ENCODE measurements around the gene IRAK3.
A peak's percentile ranks its signal among the peaks of the same experiment; 100 is the strongest.

The IRAK3 gene, protein sequence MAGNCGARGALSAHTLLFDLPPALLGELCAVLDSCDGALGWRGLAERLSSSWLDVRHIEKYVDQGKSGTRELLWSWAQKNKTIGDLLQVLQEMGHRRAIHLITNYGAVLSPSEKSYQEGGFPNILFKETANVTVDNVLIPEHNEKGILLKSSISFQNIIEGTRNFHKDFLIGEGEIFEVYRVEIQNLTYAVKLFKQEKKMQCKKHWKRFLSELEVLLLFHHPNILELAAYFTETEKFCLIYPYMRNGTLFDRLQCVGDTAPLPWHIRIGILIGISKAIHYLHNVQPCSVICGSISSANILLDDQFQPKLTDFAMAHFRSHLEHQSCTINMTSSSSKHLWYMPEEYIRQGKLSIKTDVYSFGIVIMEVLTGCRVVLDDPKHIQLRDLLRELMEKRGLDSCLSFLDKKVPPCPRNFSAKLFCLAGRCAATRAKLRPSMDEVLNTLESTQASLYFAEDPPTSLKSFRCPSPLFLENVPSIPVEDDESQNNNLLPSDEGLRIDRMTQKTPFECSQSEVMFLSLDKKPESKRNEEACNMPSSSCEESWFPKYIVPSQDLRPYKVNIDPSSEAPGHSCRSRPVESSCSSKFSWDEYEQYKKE

DNA sequence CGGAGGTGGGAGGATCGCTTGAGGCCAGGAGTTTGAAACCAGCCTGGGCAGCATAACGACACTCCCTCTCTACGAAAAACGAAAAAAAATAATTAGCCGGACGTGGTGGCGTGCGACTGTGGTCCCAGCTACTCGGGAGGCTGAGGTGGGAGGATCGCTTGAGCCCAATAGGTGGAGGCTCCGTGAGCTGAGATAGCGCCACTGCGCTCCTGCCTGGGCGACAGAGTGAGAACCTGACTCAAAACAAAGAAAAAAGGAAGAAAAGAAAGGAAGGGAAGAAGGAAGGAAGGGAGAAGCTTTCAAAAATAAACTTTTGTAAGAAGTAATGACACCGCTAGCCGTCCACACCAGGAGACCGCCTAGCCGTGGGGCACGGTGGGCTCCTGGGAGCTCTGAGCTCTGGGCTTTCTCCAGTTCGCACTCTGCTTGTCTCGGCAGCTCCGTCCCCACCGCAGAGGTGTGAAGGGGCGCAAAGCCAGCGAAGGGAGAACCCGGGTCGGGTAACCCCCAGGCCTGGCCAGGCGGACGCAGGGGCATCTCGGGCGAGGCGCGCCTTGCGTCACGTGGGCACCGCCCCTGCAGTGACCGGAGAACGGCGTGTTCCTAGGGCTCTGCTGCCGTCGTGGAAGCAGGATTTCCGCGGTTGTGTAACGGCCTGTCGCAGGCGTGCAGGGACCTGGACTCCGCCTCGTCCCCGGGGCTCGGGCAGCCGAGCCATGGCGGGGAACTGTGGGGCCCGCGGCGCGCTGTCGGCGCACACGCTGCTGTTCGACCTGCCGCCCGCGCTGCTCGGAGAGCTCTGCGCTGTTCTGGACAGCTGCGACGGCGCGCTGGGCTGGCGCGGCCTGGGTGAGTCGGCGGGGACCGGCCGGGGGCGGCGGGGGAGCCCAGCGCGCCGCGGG, at the start of gene IRAK3:
Gene IRAK3 (plus strand): TSS at position 631 of the 902 bp plus-strand sequence. CDS start 86 bp downstream, at position 717.
- DNase-seq: peak; percentile 4

DNA sequence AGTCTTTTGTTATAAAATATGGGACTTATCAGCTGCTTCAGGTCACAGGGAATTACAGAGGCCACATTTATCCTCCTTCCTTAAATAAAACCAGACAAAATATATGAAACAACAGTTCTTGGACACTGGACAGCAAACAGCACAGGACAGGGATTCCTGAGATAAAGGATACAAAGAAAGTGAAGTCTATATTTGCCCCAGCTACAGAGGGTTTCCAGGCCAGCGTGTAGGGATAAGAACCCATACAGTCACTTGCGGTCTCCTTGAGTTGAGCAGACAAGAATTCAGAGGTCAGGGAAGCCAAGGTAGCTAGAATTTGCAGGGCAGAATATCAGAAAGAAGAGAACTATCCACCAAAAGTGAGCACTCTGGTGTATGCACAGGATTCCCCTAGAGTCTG, 49.7 kb upstream of the IRAK3 start:
- no peak for DNase-seq

DNA sequence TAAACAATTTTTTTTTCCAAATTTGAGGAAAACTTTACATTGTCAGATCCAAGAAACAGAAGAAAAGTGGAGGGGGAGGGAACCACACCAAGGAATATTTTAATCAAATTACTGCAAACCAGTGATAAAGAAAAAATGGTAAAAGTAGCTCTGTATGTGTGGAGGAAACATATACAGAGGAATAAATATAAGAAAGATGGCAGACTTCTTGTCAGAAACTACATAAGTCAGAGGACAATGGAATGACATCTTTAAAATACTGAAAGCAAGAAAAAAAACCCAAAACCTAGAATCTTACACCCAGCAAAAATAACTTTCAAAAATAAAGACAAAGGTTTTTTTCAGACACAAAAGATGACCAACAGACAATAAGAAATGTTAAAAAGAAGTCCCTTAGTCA, 48.3 kb upstream of the IRAK3 start:
- no peak for DNase-seq

DNA sequence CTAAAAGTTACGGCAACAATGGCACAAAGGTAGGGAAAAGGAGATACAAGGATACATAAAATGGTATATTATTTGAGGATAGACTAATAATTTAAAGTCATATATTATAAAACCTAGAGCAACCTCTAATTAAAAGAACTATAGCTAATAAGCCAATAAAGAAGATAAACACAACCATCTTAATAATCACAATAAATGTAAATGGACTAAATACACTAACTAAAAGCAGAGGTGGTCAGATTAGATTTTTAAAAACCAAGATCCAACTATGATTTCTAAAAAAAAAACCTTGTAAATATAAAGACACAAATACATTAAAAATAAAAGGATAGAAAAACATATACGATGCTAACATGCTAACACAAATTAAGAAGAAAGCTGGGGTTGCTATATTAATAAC, 47.7 kb upstream of the IRAK3 start:
- no peak for DNase-seq

DNA sequence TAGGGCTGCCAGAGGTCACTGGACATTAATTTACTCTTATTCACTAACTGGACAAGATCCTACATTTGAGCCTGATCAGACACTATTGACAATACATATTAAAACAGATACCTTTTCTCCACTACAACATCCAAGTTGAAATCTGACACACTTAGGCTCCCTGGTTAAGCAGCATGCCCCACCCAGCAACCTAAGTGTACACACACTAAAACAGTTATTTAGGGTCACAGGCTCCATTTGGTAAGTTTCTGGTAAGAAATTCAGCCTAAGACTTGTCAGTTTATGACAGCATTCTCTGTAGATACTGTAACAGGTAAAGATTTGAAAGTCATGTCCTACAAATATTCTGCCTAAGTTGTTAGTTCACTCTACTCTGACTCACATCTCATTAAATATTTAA, 46.2 kb upstream of the IRAK3 start:
- no peak for DNase-seq

DNA sequence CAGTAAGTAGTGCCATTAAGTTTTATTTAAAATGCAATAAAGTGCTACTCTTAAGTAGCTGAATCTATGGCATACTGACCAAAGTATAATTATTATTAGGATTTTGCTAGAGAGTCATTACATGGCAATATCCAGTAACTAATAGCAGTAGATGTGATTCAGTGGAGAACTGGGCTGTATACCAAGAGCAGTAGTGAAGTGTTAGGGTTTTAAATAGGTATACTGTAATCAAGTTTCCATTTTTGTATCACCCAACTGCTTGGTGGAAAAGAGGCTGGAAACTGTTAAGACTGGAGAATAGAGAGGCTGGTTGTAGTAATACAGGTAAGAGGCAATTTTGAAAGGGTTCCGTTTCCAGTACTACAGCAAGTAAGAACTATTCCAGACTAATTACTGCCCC, 45.1 kb upstream of the IRAK3 start:
- no peak for DNase-seq

DNA sequence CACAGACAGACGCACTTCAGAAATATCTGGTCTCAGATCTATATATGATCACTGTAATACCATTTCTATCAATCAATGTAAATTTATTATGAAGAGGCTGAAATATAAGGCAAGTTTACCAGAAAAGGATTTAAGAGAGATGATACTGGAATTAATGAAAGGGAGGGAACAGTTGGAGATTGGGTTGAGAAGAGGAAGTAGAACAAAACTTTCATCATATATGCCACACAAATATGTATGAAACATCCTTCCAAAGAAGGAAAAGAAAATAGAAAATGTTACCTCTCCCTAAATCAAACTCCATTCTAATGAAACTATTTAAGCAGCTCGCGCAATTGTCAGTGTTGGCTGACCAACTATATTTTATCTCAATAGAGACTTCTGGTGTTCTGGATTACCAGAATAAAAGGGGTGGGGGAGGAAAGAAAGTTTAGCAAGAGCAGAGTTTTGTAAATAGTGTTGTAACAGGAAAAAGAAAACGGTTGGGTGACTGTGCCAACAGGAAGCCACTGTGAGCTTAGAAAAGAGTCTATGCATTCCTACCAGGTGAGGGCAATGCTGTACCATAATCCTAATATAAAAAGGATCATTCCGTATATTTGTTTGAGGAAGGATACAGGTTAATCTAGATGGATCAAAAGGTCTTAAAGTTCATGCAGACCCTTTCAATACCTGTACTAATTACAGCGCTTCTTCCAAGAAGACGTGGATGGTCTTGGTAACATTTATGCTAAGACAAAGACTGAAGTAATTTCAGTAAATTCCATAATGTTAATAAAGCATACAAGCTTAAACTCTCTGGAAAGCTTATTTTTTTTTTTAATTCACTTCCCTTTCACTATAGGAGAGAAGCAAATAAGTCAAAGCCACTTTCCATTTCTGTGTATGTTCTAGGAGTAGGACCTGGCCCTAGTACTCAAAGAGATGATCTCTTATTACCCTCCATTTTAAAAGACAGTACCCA, 43.9 kb upstream of the IRAK3 start:
- DNase-seq: peak; percentile 58

DNA sequence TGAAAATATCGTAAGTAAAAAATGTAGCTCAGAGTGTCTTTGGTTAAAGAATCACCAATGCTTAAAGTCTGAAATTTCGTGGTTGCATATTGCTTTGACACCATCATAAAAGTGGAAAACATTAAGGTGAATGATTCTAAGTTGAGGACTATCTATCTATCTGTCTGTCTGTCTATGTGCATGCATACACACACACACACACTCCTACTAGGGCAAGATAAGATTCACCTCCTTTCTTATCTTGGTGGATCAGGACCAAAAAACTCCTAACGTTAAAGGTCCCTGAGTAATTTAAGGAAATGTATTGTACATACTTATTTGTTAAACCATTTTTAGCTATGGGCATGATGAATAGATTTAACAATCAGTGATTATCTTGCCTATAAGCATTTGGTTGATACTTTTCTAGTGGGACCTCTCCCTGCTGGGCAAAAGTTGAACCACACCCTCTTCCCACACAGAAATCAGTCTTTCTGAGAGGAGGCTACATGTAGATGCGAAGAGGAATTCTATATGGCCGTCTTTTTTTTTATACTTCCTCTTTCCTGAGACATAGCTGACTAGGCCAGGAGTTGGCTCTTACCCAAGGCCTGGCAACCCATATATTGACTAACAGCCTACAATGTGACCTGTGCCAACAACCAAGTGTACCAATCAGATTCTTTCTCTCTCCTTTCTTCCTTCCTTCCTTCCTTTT, 39.2 kb upstream of the IRAK3 start:
- no peak for DNase-seq

DNA sequence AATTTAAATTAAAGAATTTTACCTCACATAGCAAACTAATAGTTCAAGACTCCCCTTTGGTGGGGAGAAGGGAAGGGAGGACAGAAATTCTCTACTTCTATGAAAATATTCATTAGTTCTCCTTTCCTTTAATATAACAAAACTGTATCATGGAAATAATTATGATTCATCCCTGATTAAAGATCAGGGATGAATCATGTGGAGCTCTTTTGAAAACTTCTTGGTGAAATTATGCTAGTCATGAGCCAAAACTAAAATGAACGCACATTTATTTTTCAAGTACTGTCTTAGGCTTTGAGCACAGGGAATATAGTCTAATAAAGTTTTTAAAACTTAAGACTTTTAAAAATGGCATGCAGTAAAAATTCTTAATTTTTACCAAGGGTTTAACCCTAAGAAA, 36.3 kb upstream of the IRAK3 start:
- no peak for DNase-seq

DNA sequence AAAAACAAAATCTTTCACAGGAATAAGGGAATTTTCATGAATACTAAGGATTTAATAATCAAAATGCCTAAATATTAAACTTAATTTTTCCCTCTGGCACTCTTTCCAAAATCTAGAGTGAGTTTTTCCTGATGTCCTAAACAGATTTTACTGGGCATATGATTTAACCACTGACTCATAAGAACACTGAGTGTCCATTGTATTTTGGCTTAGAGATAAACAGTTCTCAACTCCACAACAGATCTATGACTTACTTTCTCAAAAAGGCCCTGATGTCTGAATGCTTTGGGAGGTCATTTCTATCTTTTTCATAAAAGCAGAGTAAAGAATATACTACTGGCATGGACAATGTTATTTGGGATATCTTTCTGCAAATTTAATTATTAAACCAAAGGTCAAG, 34.2 kb upstream of the IRAK3 start:
- DNase-seq: no peak

DNA sequence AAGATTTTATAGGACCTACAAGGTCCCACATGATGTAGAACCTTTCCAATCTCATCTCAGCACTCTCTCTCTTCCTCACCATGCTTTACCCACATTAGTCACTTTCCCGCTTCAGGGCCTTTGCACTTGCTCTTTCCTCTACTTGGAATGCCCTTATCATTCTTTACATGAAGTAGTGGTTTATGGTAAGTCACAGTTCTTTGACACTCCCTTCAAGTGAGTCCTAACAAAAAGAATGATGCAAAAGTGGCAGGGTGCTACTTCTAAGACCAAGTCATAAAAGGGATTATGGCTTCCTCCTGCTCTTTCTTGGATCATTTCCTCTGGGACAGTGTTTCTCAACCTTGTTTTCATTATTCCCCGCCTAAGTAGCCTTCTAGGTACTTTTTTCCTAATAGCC, 32.4 kb upstream of the IRAK3 start:
- DNase-seq: no peak

DNA sequence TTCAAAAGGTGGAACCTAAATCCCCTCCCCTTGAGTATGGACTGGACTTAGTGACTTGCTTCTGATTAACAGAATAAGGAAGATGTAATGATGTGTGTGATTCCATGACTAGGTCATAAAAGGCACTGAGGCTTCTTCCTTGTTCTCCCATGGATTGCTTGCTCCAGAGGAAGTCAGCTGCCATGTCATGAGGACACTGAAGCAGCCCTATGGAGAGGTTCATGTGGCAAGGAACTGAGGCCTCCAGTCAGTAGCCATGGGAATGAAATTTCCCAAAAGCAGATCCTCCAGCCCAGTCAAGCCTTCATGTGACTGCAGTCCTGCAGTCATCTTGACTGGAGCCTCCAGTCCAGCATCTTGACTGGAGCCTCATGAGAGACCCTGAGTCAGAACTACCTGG, 29.9 kb upstream of the IRAK3 start:
- no peak for DNase-seq

DNA sequence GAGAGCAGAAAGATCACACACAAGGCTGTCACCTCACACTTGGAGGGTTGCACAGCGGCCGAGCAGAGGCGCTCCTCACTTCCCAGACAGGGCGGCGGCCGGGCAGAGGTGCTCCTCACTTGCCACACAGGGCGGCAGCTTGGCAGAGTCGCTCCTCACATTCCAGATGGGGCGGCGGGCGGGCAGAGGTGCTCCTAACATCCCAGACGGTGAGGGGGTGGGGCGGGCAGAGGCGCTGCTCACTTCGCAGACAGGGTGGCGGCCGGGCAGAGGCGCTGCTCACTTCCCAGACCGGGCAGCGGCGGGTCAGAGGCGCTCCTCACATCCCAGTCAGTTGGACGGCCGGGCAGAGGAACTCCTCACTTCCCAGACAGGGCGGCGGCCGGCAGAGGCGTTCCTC, 28.3 kb upstream of the IRAK3 start:
- no peak for DNase-seq

DNA sequence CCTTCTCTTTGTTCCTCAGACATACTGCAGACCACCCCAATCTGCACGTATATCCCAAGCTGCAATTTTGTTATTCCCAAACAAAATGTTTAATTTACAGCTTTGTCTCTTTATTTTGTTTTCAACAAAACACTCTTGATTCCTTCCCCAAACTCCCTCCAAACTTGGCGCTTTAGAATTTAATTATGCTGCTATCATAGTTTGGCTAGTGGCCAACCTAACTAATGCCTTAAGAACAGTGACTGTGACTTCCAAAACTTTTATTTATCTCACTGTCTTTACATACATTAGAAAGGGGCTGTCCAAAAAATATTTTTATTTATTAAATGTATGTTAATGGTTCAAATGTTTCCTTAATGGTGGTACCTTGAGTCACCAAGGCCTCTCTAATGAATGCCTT, 26.3 kb upstream of the IRAK3 start:
- DNase-seq: no peak

DNA sequence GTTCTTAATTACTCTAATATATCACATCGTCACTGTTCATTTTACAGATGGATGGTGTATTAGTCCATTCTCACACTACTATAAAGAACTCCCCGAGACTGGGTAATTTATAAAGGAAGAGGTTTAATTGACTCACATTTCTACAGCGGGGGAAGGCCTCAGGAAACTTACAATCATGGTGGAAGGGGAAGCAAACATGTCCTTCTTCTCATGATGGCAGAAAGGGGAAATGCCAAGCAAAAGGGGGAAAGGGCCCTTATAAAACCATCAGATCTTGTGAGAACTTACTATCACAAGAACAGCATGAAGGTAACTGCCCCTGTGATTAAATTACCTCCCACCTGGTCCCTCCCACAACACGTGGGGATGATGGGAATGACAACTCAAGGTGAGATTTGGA, 25.7 kb upstream of the IRAK3 start:
- no peak for DNase-seq

DNA sequence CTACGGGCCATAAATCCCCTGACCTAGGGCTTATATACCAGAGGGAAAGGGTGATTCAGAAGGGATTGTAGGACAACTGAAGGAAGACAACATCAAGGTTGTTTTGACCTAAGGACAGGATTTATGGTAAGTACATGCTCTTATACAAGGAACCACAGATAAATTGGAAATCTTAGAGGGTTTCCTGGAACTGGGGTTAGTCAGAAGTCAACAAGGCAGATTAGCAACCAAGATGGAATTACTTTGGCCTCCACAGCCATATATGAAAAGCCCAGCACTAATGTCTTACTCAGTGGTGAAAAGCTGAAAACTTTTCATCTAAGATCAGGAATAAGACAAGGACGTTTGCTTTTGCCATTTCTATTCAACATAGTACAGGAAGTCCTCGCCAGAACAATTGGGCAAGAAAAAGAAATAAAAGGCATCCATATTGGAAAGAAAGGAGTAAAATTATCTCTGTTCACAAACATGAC, 24.6 kb upstream of the IRAK3 start:
- no peak for DNase-seq

DNA sequence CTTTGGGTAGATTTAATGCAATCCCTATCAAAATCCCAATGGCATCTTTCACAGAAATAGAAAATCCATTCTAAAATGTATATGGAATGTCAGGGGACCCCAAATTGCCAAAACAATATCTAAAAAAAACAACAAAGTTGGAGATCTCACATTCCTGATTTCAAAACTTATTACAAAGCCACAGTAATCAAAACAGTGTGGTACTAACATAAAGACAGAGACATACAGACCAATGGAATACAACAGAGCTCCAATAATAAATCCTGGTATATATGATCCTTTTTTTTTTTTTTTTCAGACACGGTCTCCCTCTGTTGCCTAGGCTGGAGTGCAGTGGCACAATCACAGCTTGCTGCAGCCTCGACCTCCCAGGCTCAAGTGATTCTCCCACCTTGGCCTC, 23.9 kb upstream of the IRAK3 start:
- DNase-seq: no peak

DNA sequence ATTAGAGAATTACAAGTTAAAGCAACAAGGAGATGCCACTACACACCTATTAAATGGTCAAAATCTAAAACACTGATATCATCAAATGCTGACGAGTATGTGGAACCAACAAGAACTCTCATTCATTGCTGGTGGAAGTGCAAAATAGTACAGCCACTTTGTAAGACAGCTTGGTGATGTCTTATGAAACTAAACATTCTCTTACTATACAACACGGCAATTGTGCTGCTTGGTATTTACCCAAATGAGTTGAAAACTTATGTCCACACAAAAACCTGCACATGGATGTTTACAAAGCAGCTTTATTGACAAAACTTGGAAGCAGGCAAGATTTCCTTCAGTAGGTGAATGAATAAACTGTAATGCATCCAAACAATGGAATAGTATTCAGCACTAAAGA, 22.5 kb upstream of the IRAK3 start:
- no peak for DNase-seq

DNA sequence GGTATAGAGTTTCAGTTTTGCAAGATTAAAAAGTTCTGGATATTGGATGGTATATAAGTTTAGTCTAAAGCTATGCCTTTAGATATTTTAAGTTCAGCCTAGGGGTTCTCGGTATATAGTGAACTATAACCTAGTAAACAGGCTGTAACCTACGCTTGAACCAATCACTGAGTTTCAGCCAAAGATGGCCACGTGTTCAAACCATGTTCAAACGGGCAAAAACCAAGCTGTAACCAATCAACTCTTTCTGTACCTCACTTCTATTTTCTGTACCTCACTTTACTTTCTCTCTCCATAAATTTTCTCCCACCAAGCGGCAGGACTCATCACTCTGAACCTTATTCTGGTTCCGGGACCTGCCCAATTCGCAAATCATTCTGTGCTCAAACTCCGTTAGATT, 20.6 kb upstream of the IRAK3 start:
- DNase-seq: no peak

DNA sequence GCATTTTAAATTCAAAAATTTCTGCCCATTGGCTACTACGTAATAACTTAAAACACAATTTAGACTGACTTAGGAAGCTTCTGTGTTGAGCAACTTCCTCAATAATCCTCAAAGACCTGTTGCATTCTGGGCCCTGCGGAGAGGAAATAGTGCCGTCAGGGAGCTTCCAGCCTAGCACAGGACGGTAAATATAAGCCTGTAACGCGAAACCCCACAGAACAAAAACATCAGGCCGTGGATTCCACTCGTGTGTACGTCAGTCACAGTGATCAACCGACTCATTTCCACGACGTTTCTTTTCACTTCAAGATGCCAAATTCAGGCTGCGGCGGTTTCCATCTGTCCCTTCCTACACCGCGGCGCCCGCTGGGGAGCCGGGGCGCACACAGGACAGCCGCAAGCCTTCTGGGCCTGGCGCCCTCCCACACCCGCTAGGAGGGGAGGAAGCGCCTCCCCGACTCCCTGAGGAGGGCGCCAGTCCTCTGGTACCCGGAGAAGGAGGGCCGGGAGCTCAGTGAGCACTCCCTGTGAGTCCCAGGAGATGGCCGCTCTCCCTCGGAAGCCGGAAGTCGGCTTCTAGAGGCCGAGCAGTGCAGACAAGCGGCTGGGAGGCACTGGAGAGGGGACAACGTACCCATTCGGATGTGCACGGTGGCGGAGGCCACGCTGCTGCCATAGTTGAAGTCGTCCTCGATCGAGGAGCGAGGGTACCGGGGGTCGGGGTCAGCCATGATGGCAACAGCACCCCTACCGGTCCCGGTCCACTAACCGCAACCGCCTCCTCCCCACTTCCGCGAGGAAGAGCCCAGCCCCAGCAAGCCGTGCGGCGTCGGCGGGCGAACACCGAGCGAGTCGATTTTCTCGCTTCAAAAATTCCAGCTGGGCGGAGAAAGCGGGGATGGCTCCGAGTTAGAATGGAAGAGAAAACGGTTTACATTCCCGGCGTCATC, 19.5 kb upstream of the IRAK3 start, which contains the start of gene TMBIM4:
Gene TMBIM4 (minus strand): TSS at position 776 of the 950 bp plus-strand sequence. CDS start 45 bp downstream, at position 731.
- peak; percentile 91 for DNase-seq
